Endometrial microvascular endothelial cells (primary cell): ENCODE data around the gene TTLL5. TPM values are rescaled to one million over a fixed set of nuclear protein-coding genes. Genes with fewer than 3 reads are reported as not detected.
"Not testable (repeated sequence)": the region's sequence is repeated elsewhere in the genome, so short reads cannot be mapped to it uniquely, and the experiment has no call there.

Source experiments
- in situ Hi-C: cut with HindIII; loops from 2 replicates; pipeline ENCODE4 v1.10.0; 2017; ENCODE audit warnings: low sequenced_read_pairs, low pct_unique_long_range_greater_than_20kb; ENCODE audit errors: inconsistent ontology term
- total RNA-seq: library from RNA; depleted of rRNA; stranded (reverse); fragments of >200 nt; gene quantifications from one replicate; pipeline ENCODE4 v1.2.3, GENCODE V29; 2015; ENCODE audit errors: inconsistent ontology term

The TTLL5 gene
- total RNA-seq, 1 donor from 2014 or later, result 53.8 TPM

DNA sequence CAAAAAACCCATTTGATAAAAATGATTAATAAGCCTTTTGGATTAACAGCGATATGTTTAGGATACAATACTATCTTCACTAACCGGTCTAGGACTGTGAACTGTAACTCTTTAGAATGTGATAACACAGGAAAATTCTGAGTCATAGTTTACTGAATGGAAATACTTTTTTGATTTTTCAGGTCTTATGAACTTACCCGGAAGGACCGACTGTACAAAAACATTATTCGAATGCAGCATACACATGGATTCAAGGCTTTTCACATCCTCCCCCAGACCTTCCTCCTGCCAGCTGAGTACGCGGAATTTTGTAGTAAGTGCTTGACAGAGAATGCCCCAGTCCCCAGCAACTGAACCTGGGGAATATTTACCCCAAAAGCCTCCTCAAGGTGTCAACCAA is 29.0 kb downstream of the TTLL5 start:
- in situ Hi-C loops, result no loop called here

DNA sequence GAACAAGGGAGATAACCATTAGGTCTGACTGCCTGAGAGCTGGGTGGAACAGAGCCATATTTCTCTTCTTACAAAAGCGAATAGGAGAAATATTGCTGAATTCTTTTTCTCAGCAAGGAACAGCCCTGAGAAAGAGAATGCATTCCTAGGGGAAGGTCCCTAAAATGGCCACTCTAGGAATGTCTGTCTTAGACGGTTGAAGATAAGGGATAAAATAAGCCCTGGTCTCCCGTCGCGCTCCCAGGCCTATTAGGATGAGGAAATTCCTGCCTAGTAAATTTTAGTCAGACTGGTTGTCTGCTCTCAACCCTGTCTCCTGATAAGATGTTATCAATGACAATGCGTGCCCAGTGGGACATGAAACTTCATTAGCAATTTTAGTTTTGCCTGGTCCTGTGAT is 34.0 kb downstream of the TTLL5 start:
- in situ Hi-C loops, result not testable (repeated sequence)

DNA sequence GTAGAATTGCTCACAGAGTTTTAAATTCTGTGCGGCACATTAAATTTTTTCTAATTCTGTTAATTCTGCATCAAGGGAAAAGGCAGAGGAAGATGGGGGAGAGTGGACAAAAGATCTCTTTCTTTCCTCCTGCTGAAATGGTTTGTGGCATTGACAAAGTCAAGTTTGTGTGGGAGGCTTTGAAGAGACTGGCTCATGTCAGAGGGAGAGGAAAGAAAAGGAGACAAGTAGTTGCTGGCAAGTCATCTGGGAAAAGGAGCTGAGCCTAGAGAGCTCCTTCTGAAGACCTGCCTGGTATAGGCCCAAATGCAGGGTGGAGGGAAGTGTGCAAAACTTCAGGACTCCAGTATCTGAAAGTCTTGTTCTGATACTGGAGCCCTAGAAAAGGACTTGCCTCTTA is 36.3 kb downstream of the TTLL5 start:
- in situ Hi-C loops, result no loop called here

DNA sequence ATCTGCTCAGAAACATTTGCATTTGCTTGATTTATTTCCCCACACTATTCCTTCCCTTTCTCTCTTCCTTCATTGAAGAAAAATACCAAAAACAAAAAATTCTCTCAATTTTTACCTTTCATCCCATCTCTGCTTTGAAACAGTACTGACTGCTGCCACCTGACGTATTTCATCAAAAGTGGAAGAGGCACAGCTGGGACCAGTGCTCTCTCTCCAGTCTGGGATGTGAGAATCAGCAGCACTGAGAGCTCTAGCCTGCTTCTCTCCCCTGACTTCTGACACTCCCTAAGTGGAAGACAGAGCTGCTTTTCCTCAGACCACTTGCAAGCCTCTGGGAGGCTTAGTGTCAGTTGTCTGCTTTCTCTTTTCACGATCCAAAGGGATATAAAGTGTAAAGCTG is 36.9 kb downstream of the TTLL5 start:
- in situ Hi-C loops, result no loop called here

DNA sequence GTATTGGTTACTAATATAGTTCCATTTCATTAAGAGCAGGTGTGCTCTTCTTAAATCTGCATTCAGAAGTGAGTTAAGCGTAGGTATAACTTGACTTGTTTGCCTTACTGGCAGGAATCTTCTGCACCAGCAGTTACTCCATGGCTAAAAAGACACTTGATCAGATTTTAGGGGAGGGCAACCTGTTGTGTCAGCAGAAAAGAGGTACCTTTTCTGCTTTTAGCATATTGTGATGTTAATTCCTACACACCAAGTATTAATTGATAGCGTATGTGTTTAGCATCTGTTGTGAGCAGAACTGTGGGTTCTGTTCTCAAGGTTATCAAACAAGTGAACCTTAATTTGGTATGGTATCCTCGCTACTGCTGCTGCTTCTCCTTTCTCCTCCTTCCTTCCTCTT is 38.3 kb downstream of the TTLL5 start:
- in situ Hi-C loops, result no loop called here

DNA sequence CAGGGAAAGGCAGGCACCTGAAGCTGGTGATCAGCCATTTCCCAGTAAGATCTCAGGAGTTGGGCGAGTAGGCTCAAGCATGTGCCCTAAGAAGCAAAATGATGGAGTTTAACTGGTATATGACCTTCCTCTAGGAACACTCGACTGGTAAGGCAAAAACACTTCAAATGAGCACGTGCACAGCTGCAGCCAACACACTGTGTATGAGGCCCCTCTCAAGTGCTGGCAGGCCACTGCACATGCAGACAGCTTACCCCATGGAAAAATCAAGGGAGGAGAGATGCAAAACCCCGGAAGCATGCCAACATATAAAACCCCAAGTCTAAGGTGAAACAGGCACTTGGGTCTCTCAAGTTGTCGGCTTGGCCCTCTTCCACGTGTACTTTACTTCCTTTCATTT is 39.2 kb downstream of the TTLL5 start:
- in situ Hi-C loops, result loop anchor here (25.0 kb wide), 1 partner anchor 212 kb away; no protein-coding TSS in a partner anchor

DNA sequence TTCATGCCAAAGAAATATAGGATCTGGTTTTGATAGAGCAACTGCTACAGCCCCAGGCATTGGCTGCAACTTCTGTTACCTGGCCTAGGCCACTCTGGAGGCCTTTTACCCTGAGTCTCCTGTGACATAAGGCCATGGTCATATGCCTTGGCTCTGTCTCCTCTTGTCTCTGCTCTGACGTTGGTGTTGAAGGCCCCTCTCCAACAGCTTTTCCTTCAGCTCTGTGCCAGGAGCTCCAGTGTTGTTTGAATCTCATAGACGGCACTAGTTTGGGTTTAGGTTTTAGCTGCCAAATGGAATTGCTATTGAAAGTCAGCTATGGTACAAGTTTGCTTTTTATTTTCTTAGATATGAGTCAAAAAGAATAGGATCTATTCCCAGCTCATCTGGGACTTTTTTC is 41.1 kb downstream of the TTLL5 start:
- in situ Hi-C loops, result loop anchor here (25.0 kb wide), 1 partner anchor 210 kb away; no protein-coding TSS in a partner anchor

DNA sequence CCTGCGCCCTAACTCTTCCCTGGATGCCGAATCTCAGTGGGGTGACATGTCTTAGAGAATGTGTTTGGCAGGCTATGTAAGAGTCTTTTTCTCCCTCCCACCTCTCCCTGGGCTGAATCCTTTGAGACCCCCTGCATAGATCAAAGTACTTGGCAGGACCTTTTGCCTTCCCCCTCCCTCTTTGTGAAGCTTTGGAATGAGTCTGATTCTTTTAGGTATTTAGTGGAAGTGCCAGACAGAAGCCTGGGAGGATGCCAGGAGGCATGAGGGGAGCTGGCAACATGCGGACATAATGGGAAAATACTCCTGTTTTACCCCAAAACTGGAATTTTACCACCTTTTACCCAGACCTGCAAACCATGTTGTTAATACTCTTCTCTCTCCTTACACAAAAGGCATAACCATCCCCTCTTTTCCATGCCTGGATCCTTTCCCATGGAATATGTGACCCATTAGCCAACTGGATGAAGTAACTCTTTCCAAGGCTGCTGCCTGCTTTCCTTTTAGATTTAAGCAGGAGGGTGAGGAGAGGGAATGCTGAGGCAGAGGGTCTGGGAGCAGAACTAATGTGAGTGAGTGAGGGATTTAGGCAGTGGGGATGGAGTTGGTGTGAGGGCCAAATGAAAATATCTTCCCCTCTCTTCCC is 41.7 kb downstream of the TTLL5 start:
- in situ Hi-C loops, result loop anchor here (25.0 kb wide), 1 partner anchor 210 kb away; no protein-coding TSS in a partner anchor

DNA sequence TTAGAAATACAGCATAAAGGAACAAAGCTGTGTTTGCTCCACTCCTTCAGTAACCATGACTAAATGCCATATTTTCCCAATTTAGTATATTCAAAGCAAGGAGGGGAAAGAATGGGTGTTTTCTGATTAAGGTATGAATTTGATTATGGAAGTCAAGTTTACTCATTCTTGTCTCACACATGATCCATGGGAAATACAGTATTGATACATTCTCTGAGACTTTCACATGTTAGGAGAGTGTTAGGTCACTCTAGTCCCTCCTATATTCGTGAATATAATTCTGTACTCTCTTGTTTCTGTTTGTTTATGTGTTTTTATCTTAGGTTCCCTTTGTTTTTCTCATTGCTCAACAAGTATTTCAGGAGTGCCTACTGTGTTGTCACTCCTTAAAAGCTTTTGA is 42.4 kb downstream of the TTLL5 start:
- in situ Hi-C loops, result loop anchor here (25.0 kb wide), 1 partner anchor 209 kb away; no protein-coding TSS in a partner anchor

DNA sequence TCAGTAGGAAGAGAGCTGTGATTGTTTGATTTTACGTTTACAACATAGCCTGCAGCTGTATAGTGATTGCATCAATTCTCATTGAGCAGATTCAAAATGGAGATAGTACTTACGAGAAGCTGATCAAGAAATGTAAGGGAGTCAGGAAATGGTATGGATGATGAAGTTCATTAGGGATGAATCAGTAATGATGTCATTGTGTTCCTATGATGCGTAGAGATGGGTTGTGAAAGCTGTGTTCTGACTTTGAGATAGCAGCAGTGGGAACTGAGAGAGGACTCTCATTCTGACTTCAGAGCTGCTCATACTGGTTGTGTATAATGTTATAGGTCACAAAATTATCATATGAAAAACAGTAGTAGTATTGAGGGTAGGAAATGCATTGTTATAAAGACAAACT is 44.0 kb downstream of the TTLL5 start:
- in situ Hi-C loops, result loop anchor here (25.0 kb wide), 1 partner anchor 207 kb away; no protein-coding TSS in a partner anchor

DNA sequence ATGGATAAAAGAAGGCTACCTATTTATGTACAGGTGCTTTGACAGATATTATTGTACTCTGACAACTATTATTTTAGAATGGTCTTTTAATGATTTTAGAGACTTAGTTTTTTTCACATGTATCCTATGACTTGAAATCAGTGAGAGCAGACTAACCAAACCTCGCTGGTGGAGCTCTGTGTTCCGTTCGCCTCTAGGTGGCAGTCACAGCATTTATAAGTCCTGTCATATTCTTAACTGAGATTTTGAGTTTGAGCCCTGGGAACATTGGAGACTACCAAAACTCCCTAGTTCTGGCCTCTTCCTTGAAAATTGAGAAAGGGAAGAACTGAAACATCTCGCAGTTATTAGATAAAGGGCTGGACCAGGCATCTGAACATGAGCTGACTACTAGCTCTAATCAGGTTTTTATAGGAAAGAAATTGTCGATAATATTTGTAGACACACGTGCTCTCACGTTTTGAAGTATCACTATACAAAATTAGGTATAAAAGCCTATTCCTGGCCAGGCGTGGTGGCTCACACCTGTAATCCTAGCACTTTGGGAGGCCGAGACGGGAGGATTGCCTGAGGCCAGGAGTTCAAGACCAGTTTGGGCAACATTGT is 48.3 kb downstream of the TTLL5 start:
- in situ Hi-C loops, result loop anchor here (25.0 kb wide), 1 partner anchor 203 kb away; no protein-coding TSS in a partner anchor

DNA sequence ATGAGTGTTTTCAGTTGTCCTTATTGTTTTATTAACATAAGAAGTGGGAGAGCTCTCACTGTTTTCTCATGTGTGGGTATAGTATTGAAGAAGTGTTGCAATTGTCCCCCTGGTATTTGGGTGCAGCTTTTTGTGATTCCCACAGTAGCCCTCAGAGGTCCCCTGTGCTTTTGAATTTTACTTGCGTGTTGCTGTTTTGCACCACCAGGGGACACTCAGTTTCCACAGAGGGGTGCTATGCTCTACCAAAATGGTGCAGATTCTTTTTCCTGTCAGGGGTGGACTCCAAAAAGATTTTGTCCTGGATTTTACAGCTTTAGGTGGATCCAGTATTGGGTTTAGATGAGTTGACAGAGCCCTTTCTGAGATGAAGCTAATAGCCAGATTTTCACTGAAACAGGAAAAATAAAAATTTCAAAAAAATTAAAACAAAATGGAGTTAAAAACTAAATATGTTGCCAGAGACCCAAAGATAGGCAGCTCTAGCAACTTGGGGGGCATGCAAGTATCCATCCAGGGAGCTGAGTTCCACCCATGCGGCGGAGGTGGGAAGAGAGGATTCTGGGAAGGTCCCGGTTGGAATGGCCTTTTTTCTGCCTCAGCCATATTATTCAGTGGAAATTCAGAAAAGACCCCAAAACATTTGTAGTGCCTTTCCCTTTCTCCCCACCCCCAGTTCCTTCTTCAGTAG is 50.2 kb downstream of the TTLL5 start:
- in situ Hi-C loops, result loop anchor here (25.0 kb wide), 1 partner anchor 201 kb away; no protein-coding TSS in a partner anchor

DNA sequence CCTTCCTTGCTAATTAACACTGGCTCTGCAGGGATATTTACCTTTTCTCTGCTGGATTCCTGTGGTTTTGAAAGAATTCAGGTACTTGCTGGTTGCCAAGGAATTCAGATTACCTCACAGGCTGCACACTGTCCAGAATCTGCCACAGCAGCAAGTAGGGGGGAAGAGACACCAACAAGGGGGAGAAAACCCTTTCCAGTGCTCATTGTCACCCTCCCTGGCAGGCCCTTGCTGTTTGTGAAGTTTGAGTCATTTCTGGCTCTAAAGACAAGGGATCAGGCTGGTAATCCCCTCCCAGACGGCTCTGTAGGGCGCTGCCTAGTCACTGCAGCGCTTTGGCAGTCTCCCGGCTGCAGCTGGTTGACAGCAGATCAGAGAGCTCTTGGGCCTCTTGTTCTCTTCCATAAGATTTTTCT is 50.8 kb downstream of the TTLL5 start:
- in situ Hi-C loops, result loop anchor here (25.0 kb wide), 1 partner anchor 200 kb away; no protein-coding TSS in a partner anchor

DNA sequence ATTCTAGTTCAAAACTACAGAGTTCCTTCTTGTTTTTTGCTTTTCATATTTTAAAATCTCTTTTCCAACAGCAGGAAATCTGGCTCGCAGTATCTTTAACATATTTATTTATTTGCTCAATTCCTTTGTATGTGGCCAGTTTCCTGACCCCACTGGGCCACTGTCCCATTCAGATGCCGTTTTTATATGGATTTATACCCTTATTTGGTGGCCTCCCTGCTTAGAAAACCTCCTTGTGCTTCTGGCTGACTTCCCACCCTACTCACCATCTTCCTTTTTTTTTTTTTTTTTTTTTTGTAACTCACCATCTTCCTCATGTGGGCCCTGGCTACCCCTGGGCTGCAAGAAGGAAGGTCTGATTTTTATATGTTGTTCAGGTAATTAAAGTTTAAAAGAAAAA is 53.9 kb downstream of the TTLL5 start:
- in situ Hi-C loops, result loop anchor here (25.0 kb wide), 1 partner anchor 197 kb away; no protein-coding TSS in a partner anchor

DNA sequence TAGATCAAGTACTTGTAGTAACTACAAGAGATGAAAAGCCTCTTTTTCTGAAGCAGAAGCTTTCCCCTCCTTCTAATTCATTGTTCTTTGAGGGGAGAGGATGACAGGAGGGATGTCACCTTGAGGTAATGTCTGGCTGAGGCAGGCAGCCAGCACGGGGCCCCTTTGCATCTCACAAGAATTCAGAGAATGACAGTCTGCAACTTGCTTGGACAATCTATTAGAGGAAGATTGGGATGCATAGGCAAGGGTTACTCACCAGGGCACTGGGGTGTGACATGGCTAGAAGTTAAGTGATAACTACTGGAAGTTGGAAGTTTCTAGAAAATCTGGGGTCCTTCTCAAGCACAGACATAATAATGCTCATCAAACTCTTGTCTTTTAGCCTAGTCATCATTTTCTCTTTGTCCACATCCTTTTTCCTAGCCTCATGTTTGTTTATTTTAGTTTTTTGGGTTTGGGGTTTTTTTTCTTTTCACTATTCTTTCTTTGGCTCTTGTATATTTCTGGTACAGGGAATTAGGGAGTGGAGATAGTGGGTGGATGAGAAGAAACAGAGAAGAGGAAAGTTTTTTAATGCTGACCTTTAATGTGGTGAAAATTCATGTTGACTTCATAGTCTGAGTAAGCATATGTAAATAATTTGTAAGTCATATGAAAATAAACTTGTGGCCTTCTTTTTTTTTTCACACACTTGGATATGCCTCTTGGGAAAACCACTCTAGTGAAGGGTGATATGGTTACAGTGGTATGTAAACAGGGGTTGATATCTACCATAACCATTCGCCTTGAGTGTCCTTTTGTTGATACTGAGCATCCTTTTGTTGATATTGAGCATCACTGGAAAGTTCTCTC is 55.1 kb downstream of the TTLL5 start:
- in situ Hi-C loops, result loop anchor here (25.0 kb wide), 1 partner anchor 196 kb away; no protein-coding TSS in a partner anchor

DNA sequence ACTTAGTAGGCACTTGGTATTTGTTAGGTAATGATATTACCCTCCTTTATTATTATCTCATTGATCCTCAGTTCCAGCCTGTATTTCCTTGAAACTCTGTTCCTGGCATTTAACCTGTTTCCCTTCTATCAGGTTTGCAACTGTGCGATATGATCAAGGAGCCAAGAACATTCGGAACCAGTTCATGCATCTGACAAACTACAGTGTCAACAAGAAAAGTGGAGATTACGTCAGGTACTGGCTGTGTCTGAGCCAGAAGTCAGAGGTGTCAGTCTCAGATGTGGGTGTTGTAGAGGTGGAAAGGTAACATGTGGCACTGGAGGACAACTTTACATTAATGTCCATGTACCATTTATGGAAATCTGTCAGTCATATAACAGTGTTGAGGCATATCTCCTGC is 56.7 kb downstream of the TTLL5 start:
- in situ Hi-C loops, result loop anchor here (25.0 kb wide), 1 partner anchor 195 kb away; no protein-coding TSS in a partner anchor

DNA sequence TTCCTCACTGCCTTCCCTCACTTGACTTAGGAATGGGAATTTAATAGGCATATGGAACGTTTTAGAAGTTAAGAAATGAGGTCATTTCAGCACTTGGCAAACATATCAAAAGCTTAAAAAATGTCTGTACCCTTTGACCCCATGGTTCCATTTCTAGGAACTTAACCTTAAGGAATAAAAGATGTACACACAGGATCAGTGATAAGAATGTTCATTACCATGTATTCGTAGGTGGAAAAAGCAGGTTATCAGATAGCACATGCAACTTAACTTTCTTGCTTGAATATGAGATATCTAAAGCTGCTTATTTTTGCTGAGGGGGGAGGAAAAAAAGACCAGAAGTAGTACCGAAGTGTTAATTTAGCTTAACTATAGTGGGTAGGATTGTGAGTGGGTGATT is 57.2 kb downstream of the TTLL5 start:
- in situ Hi-C loops, result loop anchor here (25.0 kb wide), 1 partner anchor 194 kb away; no protein-coding TSS in a partner anchor

DNA sequence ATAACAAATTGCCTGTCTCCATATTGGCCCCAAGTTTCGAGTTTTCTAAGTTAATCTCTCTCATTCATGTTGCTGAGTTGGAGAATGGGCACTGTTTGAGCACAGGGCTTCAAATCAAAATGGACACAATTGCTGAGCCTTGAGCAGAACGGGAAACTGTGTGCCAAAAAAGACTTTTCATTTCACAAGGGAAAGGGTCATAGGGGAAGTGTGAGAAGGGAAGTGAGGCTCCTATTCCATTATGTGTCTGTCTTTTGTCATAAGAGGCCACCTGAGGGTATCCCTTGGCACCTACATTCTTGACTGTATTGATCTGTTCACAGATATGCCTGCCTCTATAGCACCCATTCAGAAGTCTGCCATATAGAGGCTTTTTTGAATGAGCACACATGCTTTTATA is 59.1 kb downstream of the TTLL5 start:
- in situ Hi-C loops, result loop anchor here (25.0 kb wide), 1 partner anchor 192 kb away; no protein-coding TSS in a partner anchor
